T1000 (cell line): ENCODE data around the gene PDAP1.
"Not testable (repeated sequence)": the region's sequence is repeated elsewhere in the genome, so short reads cannot be mapped to it uniquely, and the experiment has no call there.

Experiments used
- DNase-seq: peaks from one replicate; lab custom pipeline; 2025; ENCODE audit warnings: mixed read lengths; lab: John Stamatoyannopoulos, UW

PDAP1 gene

DNA sequence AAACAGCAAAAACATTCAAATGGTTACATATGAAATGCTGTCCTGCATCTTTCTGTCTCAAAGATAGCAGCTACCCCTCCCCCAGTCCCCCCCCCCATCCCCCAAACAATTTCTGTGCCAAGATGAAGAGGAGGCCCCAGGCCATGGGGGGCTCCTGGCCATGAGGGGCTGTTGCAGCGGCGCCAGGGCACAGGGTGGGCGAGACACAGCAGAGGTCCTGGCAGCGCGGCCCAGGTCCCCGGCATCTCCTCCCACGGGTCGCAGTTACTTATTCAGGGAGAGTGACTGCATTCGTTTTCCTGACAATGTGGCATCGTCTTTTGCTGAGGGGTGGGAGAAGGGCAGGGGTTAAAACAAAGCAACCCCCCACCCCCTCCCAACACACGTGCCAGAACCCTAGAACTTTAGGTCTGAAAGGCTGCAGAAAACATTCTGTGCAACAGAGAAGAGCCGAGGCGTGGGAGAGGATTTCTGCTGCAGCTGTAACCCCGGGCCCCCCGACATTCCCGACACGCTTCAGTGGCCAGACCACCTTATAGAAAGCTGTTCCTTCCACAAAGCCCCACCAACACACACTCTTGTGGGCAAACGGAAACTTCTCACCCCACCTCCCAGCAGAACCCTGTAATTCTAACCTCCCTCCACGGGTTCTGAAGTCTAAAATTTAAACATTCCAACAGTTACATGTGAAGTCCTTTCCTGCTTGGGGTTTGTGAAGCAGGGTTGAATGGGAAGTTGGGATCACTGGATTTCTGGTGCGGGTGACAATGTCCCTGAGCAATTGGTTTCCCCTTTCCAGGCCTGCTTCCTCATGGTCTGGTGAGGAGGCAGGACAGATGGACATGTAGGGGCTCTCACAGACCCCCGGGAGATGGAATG lies 11.7 kb downstream of the PDAP1 start:
- DNase-seq: no peak

DNA sequence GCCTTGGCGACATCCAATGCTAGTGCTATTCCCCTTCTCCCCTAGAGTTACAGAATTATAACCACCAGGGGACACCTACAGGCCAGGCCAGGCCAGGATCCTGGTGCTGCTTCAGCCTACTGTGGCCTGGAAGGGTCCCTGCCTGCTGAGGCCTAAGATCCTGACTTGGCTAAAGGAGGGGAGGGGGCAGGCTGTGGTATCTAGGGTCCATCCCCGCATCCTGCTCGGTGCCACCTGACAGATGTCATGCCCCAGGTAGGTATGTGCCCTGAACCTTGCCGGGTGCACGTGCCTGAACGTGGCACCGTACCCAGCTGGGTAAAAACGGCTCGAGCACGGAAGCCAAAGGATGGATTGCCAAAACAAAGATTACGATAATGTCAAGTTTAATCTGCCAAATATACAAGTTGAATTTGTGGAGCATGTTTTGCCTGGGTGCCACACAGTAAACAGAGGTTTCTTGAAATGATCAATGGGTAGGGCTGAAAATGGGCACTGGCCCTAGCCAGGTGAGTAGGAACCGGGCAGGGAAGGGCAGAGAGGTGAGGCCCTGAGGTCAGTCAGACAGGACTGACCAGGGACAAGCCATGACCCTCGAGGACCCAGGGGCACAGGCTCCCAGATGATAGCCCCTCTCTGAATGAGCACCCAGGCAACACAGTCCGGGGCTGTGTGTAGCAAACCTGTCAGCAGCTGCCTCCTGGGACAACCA lies 12.6 kb downstream of the PDAP1 start:
- no peak for DNase-seq

GRCh38 chr7:99394188-99394502 lies 14.3 kb downstream of the PDAP1 start:
- DNase-seq: no peak

DNA sequence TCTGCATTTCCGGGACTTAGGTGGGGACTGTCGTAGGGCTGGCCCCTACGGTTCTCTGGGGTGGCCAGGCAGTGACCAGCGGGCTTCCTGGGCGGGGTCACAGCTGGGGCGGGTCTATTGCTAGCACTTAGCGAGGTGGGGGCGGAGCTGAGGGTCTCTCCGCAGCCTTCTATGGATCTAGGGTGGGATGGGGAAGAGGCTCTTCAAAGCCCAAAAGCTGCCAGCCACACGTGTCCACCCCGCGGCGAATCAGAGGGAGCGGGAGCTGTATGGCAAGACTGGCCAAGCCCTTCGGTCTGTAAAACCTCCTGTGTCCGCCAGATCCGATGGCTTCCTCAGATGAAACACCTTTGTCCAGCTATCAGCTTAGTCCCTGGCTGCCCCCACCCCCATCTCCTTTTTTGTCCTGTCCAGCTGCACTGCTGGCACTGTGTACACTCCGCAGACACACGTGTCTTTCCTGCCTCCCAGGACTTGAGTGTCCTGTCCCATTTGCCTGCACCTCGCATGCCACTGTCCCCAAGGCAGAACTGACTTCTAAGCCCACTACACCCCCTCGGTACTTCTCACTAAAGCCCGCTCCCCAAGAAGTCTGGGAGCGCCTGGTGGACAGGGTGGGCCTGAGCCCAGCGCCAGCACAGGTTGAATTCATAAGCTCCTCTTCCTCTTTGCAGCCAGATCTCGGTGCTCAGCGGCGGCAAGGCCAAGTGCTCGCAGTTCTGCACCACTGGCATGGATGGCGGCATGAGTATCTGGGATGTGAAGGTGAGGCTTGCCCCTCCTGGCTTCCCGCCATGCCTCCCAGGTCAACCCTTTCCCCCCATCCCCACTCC lies 14.8 kb downstream of the PDAP1 start:
- no peak for DNase-seq

GRCh38 chr7:99392659-99393354 lies 15.6 kb downstream of the PDAP1 start:
- DNase-seq: no peak

GRCh38 chr7:99392046-99392445 lies 16.4 kb downstream of the PDAP1 start:
- DNase-seq: no peak

GRCh38 chr7:99390941-99391602 lies 17.3 kb downstream of the PDAP1 start:
- no peak for DNase-seq

DNA sequence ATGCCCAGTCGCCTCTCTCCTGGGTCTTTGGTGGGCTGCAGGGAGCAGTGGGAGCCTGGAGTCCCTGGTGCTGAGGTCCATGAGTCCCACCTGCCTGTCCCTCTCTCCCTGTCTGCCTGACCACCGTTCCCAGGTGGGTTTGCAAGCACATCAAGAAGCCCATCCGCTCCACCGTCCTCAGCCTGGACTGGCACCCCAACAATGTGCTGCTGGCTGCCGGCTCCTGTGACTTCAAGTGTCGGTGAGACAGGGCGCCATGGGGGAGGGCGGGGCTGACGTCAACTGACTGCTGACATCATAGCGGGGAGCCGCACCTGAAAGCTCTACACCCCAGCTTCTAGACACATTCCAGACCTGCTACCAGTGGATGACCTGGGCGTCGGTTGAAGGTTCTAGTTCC lies 18.6 kb downstream of the PDAP1 start:
- no peak for DNase-seq

DNA sequence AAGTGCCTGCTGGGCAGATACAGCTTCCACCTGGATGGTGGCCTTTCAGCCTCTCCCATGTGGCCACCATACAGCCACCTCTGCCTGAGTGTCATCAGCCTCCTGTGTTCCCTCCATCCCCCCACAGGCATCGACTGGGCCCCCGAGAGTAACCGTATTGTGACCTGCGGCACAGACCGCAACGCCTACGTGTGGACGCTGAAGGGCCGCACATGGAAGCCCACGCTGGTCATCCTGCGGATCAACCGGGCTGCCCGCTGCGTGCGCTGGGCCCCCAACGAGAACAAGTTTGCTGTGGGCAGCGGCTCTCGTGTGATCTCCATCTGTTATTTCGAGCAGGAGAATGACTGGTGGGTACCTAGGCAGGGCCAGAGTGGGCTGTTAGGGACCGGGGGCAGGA lies 20.5 kb downstream of the PDAP1 start:
- no peak for DNase-seq

DNA sequence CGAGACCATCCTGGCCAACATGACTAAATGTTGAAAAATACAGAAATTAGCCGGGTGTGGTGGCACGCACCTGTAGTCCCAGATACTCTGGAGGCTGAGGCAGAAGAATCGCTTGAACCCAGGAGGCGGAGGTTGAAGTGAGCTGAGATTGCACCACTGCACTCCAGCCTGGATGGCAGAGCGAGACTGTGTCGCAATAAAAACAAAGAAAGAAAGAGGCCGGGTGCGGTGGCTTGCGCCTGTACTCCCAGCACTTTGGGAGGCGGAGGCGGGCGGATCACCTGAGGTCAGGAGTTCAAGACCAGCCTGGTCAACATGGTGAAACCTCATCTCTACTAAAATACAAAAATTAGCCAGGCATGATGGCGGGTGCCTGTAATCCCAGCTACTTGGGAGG lies 21.2 kb downstream of the PDAP1 start:
- DNase-seq: not testable (repeated sequence)

GRCh38 chr7:99386584-99387238 lies 21.7 kb downstream of the PDAP1 start:
- no peak for DNase-seq

- no peak for DNase-seq
Observed at GRCh38 chr7:99385564-99385963, 22.8 kb downstream of the PDAP1 start.

- DNase-seq: no peak
Observed at GRCh38 chr7:99384523-99384922, 23.9 kb downstream of the PDAP1 start.

DNA sequence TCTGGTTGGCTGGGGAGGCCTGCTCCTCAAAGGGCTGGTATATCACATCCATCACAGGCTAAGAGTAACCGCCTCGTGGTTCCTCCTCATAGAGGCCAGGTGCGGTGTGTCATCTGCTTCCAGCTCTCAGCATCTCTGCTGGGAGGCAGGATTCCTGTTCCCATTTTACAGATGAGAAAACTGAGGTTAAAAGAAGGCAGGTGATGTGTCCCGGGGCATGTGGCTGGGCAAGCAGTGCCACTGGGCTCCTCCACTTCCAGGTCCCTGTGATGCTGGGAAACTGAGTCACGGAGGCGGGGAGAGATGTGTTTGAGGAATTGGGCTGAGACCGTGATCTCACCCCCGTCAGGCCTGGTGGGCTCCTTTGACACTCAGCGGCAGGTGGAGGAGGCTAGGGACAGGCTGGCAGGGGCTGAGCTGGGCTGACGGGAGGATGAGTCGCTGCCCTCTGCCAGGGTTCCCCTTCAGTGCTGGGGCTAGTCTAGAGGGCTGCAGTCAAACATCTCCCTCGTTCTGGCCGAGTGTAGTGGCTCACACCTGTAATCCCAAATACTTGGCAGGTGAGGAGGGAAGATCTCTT lies 24.5 kb downstream of the PDAP1 start:
- DNase-seq: no peak

- DNase-seq: no peak
Observed at GRCh38 chr7:99383203-99383602, 25.2 kb downstream of the PDAP1 start.

DNA sequence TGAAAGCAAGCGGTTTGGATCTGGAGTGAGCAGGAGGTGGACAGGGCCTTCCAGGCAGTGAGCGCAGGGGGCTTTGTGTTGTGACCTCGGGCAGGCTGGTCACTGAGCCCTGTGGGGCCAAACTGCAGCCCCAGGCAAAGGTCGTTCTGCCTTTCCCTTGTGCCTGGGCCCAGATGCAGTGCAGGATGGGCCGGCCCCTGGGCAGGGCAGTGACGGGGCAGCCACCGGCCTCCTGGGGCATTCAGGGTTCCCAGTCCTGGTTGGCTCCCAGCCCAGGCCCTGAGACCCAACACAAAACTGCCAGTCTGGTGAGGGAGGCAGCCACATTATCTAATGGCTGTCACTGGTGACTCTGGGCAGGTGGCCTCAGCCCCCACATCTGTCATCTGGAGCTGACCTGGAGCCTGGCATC lies 26.7 kb downstream of the PDAP1 start:
- no peak for DNase-seq

GRCh38 chr7:99380823-99381663 lies 27.4 kb downstream of the PDAP1 start:
- no peak for DNase-seq

GRCh38 chr7:99380032-99380822 lies 28.2 kb downstream of the PDAP1 start:
- DNase-seq: no peak

- not testable (repeated sequence) for DNase-seq
Observed at GRCh38 chr7:99379693-99380031, 28.7 kb downstream of the PDAP1 start.
